Fibroblast of lung (primary cell): ENCODE measurements around the gene NUP37.
A peak's percentile ranks its signal among the peaks of the same experiment; 100 is the strongest.

Experiments used
- EZH2 ChIP-seq: IDR thresholded peaks from 2 replicates; pipeline ENCODE4 v1.5.1; 2012; ENCODE audit warnings: low read length, control low read depth, mild to moderate bottlenecking; ENCODE audit errors: missing control alignments
- TF ChIP-seq, protein P1 (sequence below), 2 donors: IDR thresholded peaks in 1 of 2; conservative IDR thresholded peaks in 1 of 2; 1 replicate in 1 of 2; 2 replicates in 1 of 2; pipeline ENCODE4 v1.5.1; 2011 to 2012; ENCODE audit warnings: low read length in 2 of 2, control low read depth in 1 of 2, inconsistent platforms in 1 of 2, low read depth in 1 of 2, mild to moderate bottlenecking in 1 of 2

DNA sequence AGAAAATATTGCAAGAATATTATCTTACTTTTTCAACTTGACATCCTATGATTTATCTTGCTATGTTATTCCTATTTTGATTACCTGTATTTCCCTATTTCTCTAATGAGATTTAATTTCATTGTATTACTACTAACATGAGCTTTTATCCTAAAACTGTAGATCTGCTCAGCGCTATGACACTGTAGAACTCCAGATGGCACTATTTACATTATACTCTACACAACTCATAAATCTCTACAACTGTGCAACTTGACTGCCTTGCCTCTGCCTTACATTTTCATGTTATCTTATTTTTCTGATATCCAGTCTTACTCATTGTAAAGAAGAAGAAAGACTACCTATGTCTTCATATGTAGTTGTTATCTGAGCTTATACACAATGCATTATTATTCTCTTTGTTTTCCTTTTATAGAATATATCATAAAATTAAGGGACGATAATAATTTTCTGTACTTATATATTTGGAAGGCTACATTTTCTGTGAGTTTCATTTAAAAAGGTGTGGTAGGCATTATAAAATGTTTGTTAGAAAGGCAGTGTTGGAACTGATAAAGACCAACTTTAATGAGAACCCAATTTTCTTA is 24.1 kb downstream of the NUP37 start:
- TF ChIP-seq, protein P1, sequence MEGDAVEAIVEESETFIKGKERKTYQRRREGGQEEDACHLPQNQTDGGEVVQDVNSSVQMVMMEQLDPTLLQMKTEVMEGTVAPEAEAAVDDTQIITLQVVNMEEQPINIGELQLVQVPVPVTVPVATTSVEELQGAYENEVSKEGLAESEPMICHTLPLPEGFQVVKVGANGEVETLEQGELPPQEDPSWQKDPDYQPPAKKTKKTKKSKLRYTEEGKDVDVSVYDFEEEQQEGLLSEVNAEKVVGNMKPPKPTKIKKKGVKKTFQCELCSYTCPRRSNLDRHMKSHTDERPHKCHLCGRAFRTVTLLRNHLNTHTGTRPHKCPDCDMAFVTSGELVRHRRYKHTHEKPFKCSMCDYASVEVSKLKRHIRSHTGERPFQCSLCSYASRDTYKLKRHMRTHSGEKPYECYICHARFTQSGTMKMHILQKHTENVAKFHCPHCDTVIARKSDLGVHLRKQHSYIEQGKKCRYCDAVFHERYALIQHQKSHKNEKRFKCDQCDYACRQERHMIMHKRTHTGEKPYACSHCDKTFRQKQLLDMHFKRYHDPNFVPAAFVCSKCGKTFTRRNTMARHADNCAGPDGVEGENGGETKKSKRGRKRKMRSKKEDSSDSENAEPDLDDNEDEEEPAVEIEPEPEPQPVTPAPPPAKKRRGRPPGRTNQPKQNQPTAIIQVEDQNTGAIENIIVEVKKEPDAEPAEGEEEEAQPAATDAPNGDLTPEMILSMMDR (conservative IDR thresholded peaks at IDR 0.05 in 1 of 2, IDR thresholded peaks at IDR 0.05 in 1 of 2; ENCODE audit: low read depth in 1 of 2, low read length in 2 of 2), result peak; percentile 34 to 50
- TF ChIP-seq EZH2, result no peak
